ENCODE results near the gene POP5.

- TF ChIP-seq CTCF (IDR thresholded peaks at IDR 0.05), result peak; percentile 86 to 95 (median 91)
- TF ChIP-seq POLR2A (IDR thresholded peaks at IDR 0.05), result no peak
Observed at GRCh38 chr12:120583478-120584030, 2.4 kb upstream of the POP5 start.
